HG03460 (cell line): ENCODE data around the gene SAA4.
"Not testable (repeated sequence)": the region's sequence is repeated elsewhere in the genome, so short reads cannot be mapped to it uniquely, and the experiment has no call there.

Experiments
- ATAC-seq: cut with Tn5 transposase; IDR thresholded peaks from one replicate; pipeline ENCODE4 v1.9.1; 2021; ENCODE audit not compliant: unreplicated experiment

Gene SAA4

GRCh38 chr11:18236664-18237356 is at the start of gene SAA4:
Gene SAA4 (minus strand): TSS chr11:18236802. CDS start chr11:18235926, 876 bp downstream.
- ATAC-seq = no peak

DNA sequence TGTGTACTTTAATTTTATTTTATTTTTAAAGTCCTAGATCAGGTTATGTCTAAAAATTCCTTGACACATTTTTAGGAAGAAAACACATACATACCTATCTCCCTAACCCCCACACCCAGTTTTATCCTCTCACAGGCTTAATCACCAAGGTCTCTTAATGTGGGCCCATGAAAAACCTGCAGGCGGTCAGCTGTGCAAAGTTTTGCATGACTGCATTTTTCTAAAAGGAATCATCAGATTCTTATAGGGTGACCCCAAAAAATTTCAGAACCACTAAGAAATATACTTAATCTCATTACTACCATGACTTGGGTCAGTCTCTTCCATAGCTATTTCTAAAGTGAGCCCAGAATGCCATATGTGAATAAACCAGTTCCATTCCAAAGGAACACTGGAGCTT is 49.2 kb upstream of the SAA4 start:
- ATAC-seq = no peak

DNA sequence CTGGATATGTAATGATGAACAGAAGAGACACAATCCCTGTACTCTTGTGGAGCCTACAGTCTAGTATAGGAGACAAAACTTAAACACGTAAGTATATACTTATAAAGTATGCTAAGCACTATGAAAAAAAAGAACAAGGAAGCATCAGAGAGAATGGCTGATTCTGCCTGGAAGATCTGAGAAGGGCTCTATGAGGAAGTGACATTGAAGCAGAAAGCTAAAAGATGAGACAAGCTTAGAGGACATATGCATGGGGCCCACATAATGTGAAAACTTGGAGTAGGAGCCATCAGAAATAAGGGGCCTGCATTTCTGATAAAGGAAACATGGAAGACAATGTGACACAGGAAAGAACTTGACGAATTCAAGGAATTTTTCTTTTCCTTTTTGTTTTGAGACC is 46.0 kb upstream of the SAA4 start:
- no peak for ATAC-seq

- ATAC-seq = peak; percentile 89
Observed at GRCh38 chr11:18280438-18281045, 43.9 kb upstream of the SAA4 start.

GRCh38 chr11:18277565-18278271 is 41.1 kb upstream of the SAA4 start:
- ATAC-seq = no peak

- ATAC-seq = no peak
Observed at GRCh38 chr11:18271206-18271605, 34.6 kb upstream of the SAA4 start.

GRCh38 chr11:18270102-18270501 is 33.5 kb upstream of the SAA4 start:
- no peak for ATAC-seq

DNA sequence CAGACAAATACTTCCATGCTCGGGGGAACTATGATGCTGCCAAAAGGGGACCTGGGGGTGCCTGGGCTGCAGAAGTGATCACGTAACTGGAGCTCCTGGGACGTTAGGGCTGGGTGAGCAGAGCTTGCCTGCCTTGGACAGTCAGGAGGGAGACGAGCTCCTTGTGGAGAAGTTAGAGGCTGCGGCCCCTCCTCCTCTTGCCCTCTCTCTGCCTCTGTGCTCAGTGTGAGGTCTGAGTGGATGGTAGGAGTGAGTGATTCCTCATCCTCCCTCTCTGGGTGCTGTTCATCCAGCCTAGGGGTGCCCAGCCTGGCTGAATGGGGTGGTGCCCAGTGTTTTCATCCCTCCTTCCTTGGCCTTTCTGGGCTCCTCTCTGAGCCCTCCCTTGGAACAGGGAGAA is 32.6 kb upstream of the SAA4 start:
- ATAC-seq = not testable (repeated sequence)

GRCh38 chr11:18267335-18268133 is 30.9 kb upstream of the SAA4 start:
- peak; percentile 64 for ATAC-seq

- no peak for ATAC-seq
Observed at GRCh38 chr11:18265949-18266348, 29.3 kb upstream of the SAA4 start, which contains the start of gene SAA1. Gene SAA1 (plus strand): TSS chr11:18266264. CDS start chr11:18266888, 624 bp downstream.

DNA sequence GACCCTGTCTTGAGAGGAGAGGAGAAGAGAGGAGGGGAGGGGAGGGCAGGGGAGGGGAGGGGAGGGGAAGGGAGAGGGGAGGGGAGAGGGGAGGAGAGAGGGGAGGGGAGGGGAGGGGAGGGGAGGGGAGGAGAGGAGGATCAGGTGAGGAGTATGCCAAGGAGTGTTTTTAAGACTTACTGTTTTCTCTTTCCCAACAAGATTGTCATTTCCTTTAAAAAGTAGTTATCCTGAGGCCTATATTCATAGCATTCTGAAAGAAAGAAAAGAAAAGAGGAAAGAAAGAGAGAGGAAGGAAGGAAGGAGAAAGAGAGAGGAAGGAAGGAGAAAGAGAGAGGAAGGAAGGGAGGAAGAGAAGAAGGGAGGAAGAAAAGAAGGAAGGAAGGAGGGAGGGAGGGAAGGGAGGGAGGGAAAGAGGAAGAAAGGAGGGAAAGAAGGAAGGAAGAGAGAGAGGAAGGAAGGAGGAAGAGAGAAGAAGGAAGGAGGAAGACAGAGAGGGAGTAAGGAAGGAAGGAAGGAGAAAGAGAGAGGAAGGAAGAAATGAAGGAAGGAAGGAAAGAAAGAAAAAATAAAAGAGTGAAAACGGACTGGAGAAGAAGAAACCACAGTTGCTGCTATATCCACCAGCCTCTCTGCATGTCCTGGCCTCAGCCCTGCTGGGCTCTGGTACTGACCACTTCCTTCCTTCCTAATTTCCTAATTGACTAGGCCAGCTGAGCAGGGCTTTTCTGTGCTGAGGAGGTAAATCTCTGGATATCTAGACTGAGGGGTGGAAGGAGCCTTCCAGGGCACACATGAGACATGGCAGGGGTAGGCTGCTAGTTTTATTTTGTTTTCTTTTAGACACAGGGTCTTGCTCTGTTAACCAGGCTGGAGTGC is 28.3 kb upstream of the SAA4 start:
- no peak for ATAC-seq

GRCh38 chr11:18264035-18264434 is 27.4 kb upstream of the SAA4 start:
- no peak for ATAC-seq

GRCh38 chr11:18262681-18263350 is 26.2 kb upstream of the SAA4 start:
- ATAC-seq = not testable (repeated sequence)

DNA sequence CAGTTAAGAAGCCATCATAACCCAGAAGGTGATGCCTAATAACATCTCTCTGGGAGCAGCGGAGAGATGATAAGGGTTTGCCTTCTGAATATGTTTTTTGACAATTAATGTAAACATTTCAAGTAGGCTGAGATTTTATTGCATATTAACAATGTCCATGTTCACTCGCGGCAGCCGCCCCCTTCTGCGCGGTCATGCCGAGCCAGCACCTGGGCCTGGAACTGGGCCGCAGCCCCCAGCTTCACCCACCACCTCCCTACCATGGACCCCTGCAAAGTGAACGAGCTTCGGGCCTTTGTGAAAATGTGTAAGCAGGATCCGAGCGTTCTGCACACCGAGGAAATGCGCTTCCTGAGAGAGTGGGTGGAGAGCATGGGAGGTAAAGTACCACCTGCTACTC is 25.1 kb upstream of the SAA4 start:
- ATAC-seq = no peak

GRCh38 chr11:18259259-18259658 is 22.7 kb upstream of the SAA4 start:
- ATAC-seq = no peak

GRCh38 chr11:18254781-18255361 is 18.3 kb upstream of the SAA4 start:
- ATAC-seq = no peak

DNA sequence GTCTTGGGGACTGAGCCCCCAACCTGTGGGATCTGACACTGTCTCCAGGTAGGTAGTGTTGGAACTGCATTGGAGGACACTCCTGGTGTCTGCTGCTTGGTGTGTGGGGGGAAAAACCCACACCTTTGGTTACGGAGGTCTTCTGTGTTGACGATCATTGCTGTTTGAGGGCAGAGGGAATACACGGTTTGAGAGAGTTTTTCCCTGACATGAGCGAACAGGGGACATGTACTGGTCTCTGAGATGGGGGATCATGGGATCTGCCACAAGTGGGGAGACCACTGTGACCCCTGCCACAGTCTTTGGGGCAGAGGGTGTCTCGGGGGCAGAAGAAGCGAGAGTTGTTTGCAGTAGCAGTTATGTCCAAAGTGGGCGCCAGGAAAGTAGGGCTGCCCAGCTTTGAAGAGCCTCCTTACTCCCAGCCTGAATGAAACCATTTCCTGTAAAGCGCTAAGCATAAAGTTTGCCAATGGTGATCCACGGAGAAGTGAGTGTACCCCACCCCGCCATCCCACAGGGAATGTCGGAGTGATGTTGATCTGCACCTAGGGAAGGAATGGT is 17.3 kb upstream of the SAA4 start:
- no peak for ATAC-seq

DNA sequence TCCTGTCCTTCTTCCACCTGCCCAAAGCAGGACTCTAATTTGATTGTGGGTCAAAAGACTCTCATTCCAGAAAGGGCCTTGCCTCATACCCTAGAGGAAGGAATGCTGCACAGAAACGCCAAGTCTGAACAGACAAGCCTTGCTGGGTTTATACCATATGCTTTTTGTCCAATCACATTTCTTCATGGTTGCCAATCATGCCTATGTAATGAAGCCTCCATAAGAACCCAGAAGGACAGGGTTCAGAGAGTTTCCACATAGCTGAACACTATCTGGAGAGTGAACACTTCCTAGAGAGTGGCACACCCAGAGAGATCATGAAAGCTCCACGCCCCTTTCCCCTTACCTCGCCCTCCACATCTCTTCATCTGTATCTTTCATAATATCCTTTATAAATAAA is 16.6 kb upstream of the SAA4 start:
- ATAC-seq = no peak

DNA sequence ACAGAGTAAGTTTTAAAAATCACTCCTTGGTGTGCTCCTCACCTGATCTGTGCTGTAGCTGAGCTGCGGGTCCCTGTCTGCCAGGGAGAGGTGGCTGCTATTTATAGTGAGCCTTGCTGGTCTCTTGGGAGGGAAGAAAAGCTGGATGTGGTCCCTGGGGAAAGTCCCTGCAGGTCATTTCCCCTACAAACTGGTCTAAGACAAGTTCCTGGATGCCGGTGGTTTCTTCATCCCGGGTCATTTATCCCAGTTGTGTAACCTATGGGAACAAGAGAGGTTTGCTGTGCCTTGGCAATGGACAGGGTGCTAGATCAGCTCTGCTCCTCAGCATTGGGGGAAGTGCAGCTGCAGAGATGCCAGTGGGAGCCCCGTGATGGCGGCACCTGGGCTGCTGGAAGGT is 12.0 kb upstream of the SAA4 start, which contains the start of gene SAA2:
Gene SAA2 (minus strand): TSS at position 108 of the 400 bp plus-strand sequence. CDS start 657 bp downstream, outside the sequence.
- no peak for ATAC-seq
